HPDE6-E6E7 (cell line): Measurements from ENCODE around the gene CTNS.

Experiments used
- DNase-seq: peaks from one replicate; pipeline ENCODE4 v3.0.0; 2011; ENCODE audit warnings: missing footprints; ENCODE audit errors: extremely low spot score

Gene CTNS

DNA sequence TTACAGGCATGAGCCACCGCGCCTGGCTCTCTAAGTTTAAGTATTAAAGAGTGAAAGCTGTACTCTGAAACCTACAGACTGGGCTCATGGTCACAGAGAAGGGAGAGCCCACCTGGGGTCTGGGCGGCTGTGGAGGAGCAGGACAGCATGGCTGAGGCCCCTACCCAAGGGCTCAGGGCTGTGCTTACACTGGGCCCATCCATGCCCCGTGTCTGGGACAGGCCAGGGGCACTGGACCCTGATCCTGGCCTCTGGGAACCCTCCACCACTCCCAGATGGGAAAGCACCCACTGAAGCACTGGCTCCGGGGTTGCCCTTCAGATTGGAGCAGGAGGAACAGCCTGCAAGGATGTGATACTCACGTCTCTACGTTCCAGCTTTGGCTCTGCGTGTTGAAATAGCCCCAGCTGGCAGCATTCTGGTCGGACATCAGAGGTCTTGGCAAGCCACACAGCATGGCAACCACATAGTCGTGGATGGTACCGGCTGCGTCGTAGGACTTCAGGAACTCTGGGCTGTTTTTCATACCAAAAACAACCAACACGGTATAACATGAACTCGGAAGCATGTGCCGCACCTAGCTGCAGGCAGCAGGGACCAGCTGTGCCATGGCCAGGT, 13.5 kb upstream of the CTNS start:
- no peak for DNase-seq

DNA sequence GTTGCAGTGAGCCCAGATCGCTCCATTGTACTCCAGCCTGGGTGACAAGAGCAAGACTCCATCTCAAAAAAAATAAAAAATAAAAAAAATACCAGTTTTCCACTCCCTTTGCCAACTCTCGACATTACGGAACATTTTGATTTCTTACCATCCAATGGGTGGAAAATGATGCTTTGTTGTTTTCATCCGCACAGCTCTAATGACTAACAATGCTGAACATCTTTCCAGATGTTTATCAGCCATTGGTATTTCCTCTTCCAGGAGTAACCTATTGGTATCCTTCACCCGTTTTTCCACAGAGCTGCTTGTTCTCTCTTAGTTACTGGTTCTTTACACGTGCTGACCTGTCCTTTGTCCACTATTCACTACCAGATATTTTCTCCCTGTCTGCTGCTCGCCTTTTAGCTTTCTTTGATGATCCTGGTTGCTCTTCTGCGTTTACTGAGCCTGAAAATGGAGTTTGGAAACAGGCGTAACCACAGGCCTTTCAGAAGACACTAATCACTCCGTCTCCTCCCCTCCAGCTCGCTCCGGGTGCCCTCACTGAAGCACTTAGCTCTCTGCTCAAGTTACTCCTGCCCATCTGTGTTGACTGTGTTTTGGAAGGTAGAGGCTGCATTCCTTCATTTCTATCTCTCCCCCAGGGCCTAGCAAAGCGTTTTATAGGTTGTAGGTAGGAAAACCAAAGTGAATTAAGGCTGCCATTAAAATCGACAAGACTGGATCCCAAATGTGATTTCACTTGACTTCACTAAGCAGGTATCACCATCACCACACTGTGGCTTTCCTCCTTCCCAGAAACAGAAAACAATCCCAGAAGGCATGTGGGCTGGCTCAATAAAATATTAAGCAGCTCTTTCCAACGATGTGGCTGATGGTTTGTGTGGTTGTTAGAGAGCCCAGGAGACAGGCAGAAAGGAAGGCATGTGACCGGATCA, 9.5 kb upstream of the CTNS start:
- DNase-seq, result no peak

GRCh38 chr17:3627769-3628167, 8.8 kb upstream of the CTNS start:
- no peak for DNase-seq

DNA sequence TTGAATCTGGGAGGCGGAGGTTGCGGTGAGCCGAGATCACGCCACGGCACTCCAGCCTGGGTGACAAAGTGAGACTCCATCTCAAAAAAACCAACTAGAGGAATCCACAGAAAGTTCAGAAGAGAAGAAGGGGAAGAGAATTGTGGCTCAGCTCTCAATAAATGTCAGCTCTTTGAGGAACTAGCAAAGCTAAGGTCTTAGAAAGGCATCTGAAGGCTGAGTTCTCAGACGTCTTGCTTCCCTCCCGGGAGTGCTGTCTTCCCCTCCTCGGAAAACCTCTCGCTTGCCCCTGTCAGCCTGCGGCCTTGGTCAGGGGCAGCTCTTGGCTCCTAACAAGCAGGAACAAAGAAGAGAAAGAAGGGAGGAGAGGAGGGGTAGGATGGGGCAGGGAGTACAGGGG, 5.8 kb upstream of the CTNS start:
- DNase-seq, result no peak

DNA sequence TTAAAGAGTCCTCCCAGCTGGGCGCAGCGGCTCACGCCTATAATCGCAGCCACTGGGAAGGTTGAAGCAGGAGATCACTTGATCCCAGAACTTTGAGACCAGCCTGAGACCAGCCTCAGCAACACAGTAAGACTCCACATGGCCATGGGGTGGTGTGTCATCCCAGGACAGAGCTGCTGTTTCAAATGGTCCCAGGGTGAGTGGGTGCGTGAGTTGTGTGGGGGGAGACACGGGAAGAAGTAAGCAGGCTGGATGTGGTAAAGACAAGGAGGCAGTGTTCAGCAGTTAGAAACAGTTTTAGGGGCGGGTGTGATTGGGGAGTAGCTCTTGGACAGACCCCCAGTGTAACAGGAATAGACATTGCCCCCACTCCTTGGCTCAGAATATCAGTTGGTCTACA, 4.3 kb upstream of the CTNS start:
- no peak for DNase-seq

DNA sequence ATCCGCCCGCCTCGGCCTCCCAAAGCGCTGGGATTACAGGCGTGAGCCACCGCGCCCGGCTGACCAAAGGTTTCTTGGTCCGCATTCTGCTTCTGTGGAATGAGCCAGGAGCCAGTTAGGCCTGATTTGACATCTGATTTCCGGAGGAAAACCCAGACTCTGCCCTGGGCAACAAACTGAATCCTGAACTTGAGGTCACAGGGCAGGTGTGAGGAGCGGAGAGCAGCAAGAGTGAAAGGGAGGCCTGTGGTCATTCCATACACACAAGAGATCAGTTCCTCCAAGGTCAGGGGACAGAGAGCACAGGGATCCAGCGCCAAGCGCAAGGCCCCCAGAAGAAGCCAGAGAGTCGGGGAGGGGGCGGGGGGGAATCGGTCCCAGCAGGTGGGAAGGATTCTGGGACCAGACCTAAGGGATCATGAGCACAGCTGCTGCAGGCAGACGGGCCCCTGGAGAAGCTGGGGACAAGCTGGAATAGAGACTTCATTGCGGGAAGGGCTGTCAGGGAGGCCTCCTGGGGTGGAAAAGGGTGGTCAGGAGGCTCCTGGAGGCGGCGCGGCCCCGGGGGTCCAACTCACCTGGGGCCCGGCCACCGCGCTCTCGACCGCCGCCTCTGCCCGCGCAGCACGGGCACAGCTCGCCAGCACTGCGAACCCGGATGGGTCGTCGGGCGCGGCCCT, 946 bp upstream of the CTNS start:
- DNase-seq, result no peak

DNA sequence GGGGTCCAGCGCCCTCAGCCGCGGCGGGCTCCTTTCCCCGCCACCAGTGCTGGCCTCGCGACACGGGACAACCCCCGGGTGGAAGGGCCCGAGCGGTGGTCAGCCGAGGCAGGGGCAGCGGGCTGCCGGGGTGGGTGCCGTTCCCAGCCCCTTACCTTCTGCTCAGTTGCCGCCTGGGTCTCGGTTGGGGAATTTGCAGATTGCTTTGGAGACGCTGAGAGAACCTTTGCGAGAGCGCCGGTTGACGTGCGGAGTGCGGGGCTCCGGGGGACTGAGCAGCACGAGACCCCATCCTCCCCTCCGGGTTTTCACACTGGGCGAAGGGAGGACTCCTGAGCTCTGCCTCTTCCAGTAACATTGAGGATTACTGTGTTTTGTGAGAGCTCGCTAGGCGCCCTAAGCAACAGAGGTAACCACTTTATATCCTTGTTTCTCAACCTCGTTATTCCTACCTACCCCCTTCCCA, 381 bp downstream of the CTNS start:
- DNase-seq, result no peak

DNA sequence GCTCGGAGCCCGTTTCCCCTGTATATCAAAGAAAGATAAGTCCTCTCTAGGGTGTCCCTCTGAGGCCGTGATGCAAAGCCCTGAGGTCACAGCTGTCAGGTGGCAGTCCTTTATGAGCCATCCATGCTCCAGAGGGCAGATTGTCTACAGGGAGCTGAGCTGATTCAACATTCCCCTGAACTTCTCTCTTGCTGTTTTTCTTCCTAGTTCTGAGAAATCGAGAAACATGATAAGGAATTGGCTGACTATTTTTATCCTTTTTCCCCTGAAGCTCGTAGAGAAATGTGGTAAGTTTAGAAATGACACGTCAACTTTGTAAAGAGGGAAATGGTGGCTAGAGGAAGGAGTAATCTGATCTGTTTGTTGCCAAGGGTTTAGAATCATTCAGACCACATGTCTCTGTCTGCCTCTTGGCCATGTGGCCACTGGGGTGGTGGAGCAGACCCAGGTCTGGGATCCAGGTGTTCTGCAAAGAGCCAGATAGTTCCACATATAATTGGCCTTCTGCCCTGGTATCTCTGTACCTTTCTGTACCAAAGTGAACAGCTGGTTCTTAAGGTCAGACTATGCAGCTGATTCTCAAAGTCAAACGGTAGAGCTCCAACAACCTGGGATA, 3.5 kb downstream of the CTNS start:
- no peak for DNase-seq

DNA sequence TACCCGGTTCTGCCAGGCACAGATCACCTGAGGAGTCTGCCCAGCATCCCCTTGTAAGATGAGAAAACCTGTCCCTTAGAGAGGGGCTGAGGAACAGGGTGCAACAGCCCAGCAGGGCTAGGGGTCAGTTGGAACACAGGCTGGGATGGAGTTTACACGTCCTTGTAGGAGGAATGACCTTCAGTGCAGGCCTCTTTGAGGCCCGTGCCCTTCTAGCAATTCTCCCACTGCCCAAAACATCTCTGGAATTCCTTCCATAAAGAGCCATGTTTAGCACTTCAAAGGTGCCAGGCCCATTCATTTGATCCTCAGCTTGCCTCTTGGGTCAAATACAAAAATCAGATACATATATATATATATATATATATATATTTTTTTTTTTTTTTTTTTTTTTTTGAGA, 4.5 kb downstream of the CTNS start:
- DNase-seq, result no peak

- DNase-seq, result no peak
These were observed 5.3 kb downstream of the CTNS start for GRCh38 chr17:3641717-3642486.

GRCh38 chr17:3643889-3644349, 7.4 kb downstream of the CTNS start:
- no peak for DNase-seq

DNA sequence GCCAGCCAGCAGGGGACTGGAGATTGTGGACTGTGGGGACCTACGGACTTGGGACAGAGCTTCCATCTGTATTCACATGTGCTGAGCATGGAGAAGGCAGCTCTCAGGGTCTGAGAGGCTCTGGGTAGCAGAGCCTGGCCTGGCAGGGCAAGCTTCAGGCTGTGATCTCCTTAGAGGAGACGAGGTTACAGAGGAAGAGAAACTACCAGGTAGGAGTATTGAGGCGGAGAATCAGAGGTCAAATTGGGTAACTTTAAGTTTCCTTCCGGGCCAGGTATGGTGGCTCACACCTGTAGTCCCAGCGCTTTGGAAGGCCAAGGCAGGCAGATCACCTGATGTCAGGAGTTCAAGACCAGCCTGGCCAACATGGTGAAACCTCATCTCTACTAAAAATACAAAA, 8.8 kb downstream of the CTNS start:
- no peak for DNase-seq

- no peak for DNase-seq
These were observed 10.7 kb downstream of the CTNS start for GRCh38 chr17:3647251-3647650.

DNA sequence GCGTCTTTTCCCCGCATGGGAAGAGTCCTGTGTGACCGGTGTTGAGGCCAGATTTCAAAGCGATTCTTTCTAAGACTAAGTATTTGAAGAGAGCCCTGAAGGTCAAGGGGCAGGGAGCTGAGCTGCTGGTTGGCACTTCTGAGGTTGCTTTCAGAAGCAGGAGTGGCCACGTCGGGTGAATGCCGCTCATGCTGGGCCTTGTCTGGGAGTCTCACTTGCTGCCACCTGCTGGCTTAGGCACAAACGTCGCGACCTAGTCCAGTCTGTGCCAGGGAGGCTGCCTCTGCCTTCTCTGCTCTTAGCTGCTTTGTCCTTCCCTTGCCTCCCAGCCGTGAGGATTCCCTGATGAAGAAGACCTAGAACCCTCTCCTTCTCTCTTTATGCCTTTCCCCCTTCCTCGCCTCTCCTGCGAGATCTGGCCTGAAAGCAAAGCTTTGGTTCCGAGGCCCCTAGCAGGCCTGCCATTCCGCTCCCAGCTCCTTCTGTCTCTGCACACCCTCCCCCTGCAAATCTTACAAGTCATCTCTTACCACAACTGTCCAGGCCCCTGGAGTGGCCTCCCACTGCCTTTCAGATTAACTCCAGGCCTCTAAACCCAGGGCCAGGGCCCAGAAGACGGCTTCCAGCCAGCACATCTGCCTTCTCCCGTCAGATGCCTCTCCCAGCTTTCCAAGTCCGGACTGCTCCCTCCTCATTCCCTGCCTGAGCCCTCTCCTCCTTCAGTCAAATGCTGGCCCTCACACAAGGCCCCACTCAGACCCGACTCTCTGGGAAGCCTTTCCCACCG, 11.4 kb downstream of the CTNS start:
- no peak for DNase-seq

GRCh38 chr17:3655766-3656165, 19.2 kb downstream of the CTNS start:
- no peak for DNase-seq

DNA sequence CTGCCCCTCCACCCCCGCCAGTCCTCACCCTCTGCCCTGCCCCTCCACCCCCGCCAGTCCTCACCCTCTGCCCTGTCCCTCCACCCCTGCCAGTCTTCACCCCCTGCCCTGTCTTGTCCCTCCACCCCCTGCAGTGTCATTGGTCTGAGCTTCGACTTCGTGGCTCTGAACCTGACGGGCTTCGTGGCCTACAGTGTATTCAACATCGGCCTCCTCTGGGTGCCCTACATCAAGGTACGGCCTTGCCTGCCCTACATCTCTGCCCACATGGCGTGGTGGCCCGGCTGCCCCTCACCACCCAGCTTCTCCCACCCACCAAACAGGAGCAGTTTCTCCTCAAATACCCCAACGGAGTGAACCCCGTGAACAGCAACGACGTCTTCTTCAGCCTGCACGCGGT, 19.8 kb downstream of the CTNS start:
- no peak for DNase-seq

DNA sequence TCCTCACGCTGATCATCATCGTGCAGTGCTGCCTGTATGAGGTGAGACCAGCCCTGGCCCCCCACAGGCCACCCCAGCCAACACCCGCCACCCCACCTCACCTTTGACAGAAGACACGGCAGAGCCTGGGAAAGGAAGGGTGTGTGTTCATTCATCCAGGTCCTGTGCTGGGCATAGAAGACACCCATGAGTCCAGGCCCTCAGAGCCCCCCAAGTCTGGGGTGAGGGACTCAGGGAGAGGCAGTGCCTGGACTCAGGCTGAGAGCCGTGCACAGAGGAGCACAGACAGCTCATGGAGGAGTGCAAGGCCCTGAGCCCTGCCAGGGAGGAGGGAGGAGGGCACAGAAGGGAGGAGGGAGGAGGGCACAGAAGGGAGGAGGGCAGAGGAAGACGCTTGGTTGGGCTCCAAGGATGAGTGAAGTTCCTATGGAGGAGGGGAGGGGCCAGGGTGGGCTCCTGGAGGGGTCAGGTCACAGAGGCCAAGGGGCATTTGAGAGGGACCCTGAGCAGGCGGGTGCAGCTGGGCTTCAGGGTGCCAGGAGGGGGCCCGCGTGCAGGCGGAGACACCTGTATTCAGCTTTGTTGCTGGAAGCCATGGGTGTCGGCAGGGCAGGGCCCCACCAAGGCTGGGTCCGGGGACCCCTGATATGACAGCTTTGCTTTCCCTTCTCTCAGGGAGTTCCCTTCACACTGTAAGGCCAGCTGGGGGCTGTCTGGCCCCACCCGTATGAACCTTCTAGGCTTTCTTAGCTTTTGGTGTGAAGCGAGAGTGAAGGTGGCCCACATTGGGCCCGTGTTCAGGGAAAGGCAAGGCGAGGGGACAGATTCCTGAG, 20.4 kb downstream of the CTNS start:
- no peak for DNase-seq

GRCh38 chr17:3657588-3657869, 21.0 kb downstream of the CTNS start:
- no peak for DNase-seq

DNA sequence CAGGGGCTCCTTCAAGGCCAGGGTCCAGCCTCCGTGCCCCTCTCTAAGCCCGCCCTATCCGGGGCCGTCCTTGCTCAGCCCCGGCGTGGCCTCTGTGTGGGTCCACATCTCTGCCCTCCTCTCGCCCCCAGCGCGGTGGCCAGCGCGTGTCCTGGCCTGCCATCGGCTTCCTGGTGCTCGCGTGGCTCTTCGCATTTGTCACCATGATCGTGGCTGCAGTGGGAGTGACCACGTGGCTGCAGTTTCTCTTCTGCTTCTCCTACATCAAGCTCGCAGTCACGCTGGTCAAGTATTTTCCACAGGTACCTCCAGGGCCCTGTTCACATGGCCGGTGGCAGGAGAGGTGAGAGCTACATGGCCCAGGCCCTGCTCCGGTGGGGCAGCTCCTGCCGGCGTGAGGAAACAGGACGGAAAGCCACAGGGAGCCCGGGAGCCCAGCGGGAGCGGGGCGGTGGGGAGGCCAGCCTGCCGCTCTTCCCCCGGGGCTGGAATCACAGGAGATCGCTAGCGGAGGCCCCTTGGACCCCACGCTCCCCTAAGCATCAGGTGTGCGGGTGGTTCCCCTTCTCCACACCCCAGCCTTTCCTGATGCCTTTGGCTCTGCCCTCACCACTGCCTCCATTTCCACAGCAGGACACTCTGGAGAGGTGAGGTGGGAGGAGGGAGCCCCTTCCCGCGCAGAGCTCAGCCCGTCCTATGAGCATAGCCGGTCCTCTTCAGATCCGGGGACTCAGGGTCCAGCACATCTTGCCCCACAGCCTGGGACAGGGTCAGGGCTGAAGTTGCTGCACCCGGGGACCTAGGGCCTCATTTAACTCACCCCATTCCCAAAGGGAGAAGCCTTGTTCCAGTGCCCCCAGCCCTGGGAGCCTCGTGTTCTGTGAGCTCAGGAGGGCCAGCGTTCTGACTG, 21.6 kb downstream of the CTNS start:
- no peak for DNase-seq
